ENCODE data around the gene SERP2.

The SERP2 gene

GRCh38 chr13:44385401-44385800 is 11.8 kb downstream of the SERP2 start:
- ChIA-PET POLR2A (interaction anchor here (0.5 kb wide), 1 partner anchor 27 kb away, joined by 4 read pairs; no protein-coding TSS in a partner anchor), CTCF (interaction anchor here (1.1 kb wide), 1 partner anchor 9 kb away, joined by 4 read pairs; no protein-coding TSS in a partner anchor)
- H3K9me3 ChIP-seq (ENCODE audit: control extremely low read depth in 1 of 5, control insufficient read depth in 4 of 5, insufficient read depth in 2 of 5, low read depth in 1 of 5, low read length in 4 of 5) = no peaks in the 10 kb centered on the region
- no CpG with 5 or more reads among the region's 3 CpGs for WGBS (ENCODE audit: insufficient coverage)
- H3K4me3 ChIP-seq (ENCODE audit: control insufficient read depth in 1 of 7, extremely low read depth in 1 of 7, insufficient read depth in 4 of 7, low read depth in 2 of 7, low read length in 6 of 7) = no peak overlapping the region
- peaks cover 0 to 33% (median 23%) of the 10 kb centered on the region in 4 experiments for H3K4me1 ChIP-seq (ENCODE audit: control extremely low read depth in 1 of 4, control insufficient read depth in 4 of 4, insufficient read depth in 4 of 4, low read length in 3 of 4)
- H3K36me3 ChIP-seq (ENCODE audit: control insufficient read depth in 4 of 4, insufficient read depth in 4 of 4, low read length in 3 of 4) = no peaks in the 10 kb centered on the region
- H3K27ac ChIP-seq (ENCODE audit: insufficient read depth in 1 of 2, low read depth in 1 of 2, low read length in 2 of 2, poor library complexity in 1 of 2, severe bottlenecking in 2 of 2) = no peak overlapping the region
- no peak for DNase-seq
- H3K27me3 ChIP-seq (replicated peaks in 2 of 5; ENCODE audit: control insufficient read depth in 4 of 5, insufficient read depth in 5 of 5, low read length in 4 of 5) = no peaks in the 10 kb centered on the region

DNA sequence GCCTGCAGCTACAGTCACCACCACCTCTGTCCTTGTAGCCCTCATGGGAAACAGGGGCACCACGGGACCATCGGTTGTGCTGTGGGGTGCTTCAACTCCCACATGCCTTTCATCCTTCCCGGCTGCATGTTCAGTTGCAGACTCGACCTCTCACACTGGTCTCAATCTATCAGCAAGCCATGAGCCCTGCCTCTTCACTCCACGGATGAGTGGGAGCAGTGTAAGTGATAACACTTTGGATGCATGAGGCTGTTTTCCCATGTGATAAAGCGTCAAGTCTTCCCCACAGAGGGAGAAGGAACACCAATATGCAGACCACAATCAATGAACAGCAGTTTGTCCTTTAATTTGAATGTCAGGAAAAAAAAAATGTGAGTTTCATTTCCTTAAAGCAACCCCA is 12.2 kb downstream of the SERP2 start:
- CTCF ChIA-PET = interaction anchor here (1.1 to 2.5 kb wide), 2 partner anchors 9 to 12 kb away, joined by 4 to 6 read pairs; no protein-coding TSS in a partner anchor
- Histone ChIP-seq H3K27me3 (replicated peaks in 2 of 5; ENCODE audit: control insufficient read depth in 4 of 5, insufficient read depth in 5 of 5, low read length in 4 of 5) (no peaks in the 10 kb centered on the region), H3K9me3 (ENCODE audit: control extremely low read depth in 1 of 5, control insufficient read depth in 4 of 5, insufficient read depth in 2 of 5, low read depth in 1 of 5, low read length in 4 of 5) (no peaks in the 10 kb centered on the region), H3K4me1 (ENCODE audit: control extremely low read depth in 1 of 4, control insufficient read depth in 4 of 4, insufficient read depth in 4 of 4, low read length in 3 of 4) (peaks cover 0 to 33% (median 23%) of the 10 kb centered on the region in 4 experiments), H3K27ac (ENCODE audit: insufficient read depth in 1 of 2, low read depth in 1 of 2, low read length in 2 of 2, poor library complexity in 1 of 2, severe bottlenecking in 2 of 2) (no peak overlapping the region), H3K4me3 (ENCODE audit: control insufficient read depth in 1 of 7, extremely low read depth in 1 of 7, insufficient read depth in 4 of 7, low read depth in 2 of 7, low read length in 6 of 7) (no peak overlapping the region), H3K36me3 (ENCODE audit: control insufficient read depth in 4 of 4, insufficient read depth in 4 of 4, low read length in 3 of 4) (no peaks in the 10 kb centered on the region)
- DNase-seq = no peak
- 71% methylated on average over 1 of the region's 6 CpGs for WGBS (ENCODE audit: insufficient coverage)
- POLR2A ChIA-PET = interaction anchor here (0.5 to 0.7 kb wide), 2 partner anchors 27 to 147 kb away, joined by 3 to 4 read pairs; no protein-coding TSS in a partner anchor

GRCh38 chr13:44386913-44387556 is 13.4 kb downstream of the SERP2 start:
- Histone ChIP-seq H3K27me3 (replicated peaks in 2 of 5; ENCODE audit: control insufficient read depth in 4 of 5, insufficient read depth in 5 of 5, low read length in 4 of 5) (no peaks in the 10 kb centered on the region), H3K4me3 (ENCODE audit: control insufficient read depth in 1 of 7, extremely low read depth in 1 of 7, insufficient read depth in 4 of 7, low read depth in 2 of 7, low read length in 6 of 7) (no peak overlapping the region), H3K36me3 (ENCODE audit: control insufficient read depth in 4 of 4, insufficient read depth in 4 of 4, low read length in 3 of 4) (no peaks in the 10 kb centered on the region), H3K9me3 (ENCODE audit: control extremely low read depth in 1 of 5, control insufficient read depth in 4 of 5, insufficient read depth in 2 of 5, low read depth in 1 of 5, low read length in 4 of 5) (no peaks in the 10 kb centered on the region), H3K4me1 (ENCODE audit: control extremely low read depth in 1 of 4, control insufficient read depth in 4 of 4, insufficient read depth in 4 of 4, low read length in 3 of 4) (peaks cover 0 to 33% (median 23%) of the 10 kb centered on the region in 4 experiments), H3K27ac (ENCODE audit: insufficient read depth in 1 of 2, low read depth in 1 of 2, low read length in 2 of 2, poor library complexity in 1 of 2, severe bottlenecking in 2 of 2) (peak overlapping the region; percentile 3 to 20)
- WGBS (ENCODE audit: insufficient coverage) = 71% methylated on average over 4 of the region's 7 CpGs
- POLR2A ChIA-PET = interaction anchor here (0.8 to 1.0 kb wide), 2 partner anchors 11 to 50 kb away, joined by 3 read pairs; no protein-coding TSS in a partner anchor
- CTCF ChIA-PET = interaction anchor here (1.1 to 2.5 kb wide), 3 partner anchors 11 to 47 kb away, joined by 3 to 6 read pairs (median 3); no protein-coding TSS in a partner anchor
- DNase-seq = peak; percentile 49 to 80 (median 62)

GRCh38 chr13:44388427-44389059 is 14.9 kb downstream of the SERP2 start:
- H3K36me3 ChIP-seq (ENCODE audit: control insufficient read depth in 4 of 4, insufficient read depth in 4 of 4, low read length in 3 of 4) = no peaks in the 10 kb centered on the region
- DNase-seq = no peak
- no peak overlapping the region for H3K27ac ChIP-seq (ENCODE audit: insufficient read depth in 1 of 2, low read depth in 1 of 2, low read length in 2 of 2, poor library complexity in 1 of 2, severe bottlenecking in 2 of 2)

DNA sequence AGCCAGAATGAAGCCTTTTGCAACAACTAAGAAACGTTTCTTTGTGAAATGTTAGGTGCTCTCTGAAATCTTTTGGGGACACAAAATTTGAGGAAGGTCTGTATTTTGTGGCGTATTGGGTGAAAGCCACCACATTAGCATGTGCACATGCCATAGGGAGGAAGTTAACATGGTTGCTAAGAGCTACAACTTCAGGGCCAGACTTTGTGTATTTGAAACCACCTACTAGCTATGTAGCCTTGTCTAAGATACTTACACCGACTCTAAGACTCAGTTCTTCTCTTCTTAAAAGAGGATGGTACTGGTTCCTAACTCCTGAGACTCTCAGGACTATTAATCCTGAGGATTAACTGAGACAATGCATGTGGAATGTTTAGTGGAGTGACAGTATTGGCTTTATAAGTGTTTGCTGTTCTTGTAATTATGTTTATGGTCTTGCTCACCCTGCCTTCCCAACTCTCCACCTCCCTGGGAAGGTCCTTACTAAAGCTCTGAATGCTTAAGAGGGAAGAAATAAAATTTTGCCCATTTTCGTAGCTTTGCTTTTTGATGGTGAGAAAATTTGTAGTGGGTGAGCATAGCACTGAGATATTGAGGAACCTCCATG is 15.5 kb downstream of the SERP2 start:
- peak in 2 of 3 donors; percentile 86 to 91 for DNase-seq
- no peaks in the 10 kb centered on the region for H3K9me3 ChIP-seq (ENCODE audit: control extremely low read depth in 1 of 5, control insufficient read depth in 4 of 5, insufficient read depth in 2 of 5, low read depth in 1 of 5, low read length in 4 of 5)
- CTCF ChIA-PET = interaction anchor here (0.8 to 1.5 kb wide), 7 partner anchors 9 to 114 kb away, joined by 3 to 4 read pairs (median 3); no protein-coding TSS in a partner anchor
- H3K27ac ChIP-seq (ENCODE audit: insufficient read depth in 1 of 2, low read depth in 1 of 2, low read length in 2 of 2, poor library complexity in 1 of 2, severe bottlenecking in 2 of 2) = peak overlapping the region in 1 of 2 experiments; percentile 38
- no peaks in the 10 kb centered on the region for H3K36me3 ChIP-seq (ENCODE audit: control insufficient read depth in 4 of 4, insufficient read depth in 4 of 4, low read length in 3 of 4)
- H3K4me1 ChIP-seq (ENCODE audit: control extremely low read depth in 1 of 4, control insufficient read depth in 4 of 4, insufficient read depth in 4 of 4, low read length in 3 of 4) = peaks cover 0 to 43% (median 29%) of the 10 kb centered on the region in 4 experiments
- H3K27me3 ChIP-seq (replicated peaks in 2 of 5; ENCODE audit: control insufficient read depth in 4 of 5, insufficient read depth in 5 of 5, low read length in 4 of 5) = no peaks in the 10 kb centered on the region
- 22% methylated on average over 1 of the region's 4 CpGs for WGBS (ENCODE audit: insufficient coverage)
- POLR2A ChIA-PET = interaction anchor here (0.8 kb wide), 1 partner anchor 8 kb away, joined by 3 read pairs; no protein-coding TSS in a partner anchor
- no peak overlapping the region for H3K4me3 ChIP-seq (ENCODE audit: control insufficient read depth in 1 of 7, extremely low read depth in 1 of 7, insufficient read depth in 4 of 7, low read depth in 2 of 7, low read length in 6 of 7)

More at GRCh38 chr13:44388427-44389059, 14.9 kb downstream of the SERP2 start:
- H3K4me3 ChIP-seq (ENCODE audit: control insufficient read depth in 1 of 7, extremely low read depth in 1 of 7, insufficient read depth in 4 of 7, low read depth in 2 of 7, low read length in 6 of 7) = no peak overlapping the region
- no peaks in the 10 kb centered on the region for H3K27me3 ChIP-seq (replicated peaks in 2 of 5; ENCODE audit: control insufficient read depth in 4 of 5, insufficient read depth in 5 of 5, low read length in 4 of 5)
- ChIA-PET POLR2A (no interaction called here), CTCF (interaction anchor here (0.8 to 2.5 kb wide), 4 partner anchors 9 to 114 kb away, joined by 3 to 6 read pairs (median 4); no protein-coding TSS in a partner anchor)
- H3K9me3 ChIP-seq (ENCODE audit: control extremely low read depth in 1 of 5, control insufficient read depth in 4 of 5, insufficient read depth in 2 of 5, low read depth in 1 of 5, low read length in 4 of 5) = no peaks in the 10 kb centered on the region
- WGBS (ENCODE audit: insufficient coverage) = 100% methylated on average over 4 of the region's 7 CpGs
- H3K4me1 ChIP-seq (ENCODE audit: control extremely low read depth in 1 of 4, control insufficient read depth in 4 of 4, insufficient read depth in 4 of 4, low read length in 3 of 4) = peaks cover 0 to 39% (median 27%) of the 10 kb centered on the region in 4 experiments

DNA sequence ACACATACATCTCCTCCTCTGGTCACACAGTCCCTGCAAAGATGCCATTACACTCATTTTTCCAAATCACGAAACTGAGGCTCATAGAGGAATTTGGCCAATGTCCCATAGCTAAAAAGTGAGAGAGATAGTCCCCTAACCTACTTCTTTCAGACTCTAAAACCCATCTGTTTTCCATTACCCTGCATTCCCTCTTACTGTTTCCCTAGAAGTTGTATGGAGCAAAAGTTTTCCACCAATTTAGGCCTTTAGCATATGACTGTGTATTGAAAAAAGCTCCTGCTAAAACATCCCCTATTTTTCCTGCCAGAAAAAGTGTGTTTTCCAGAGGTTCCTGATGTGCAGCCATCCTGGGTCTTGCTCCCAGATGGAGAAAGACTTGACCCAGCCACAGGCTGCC is 16.3 kb downstream of the SERP2 start:
- Histone ChIP-seq H3K27ac (ENCODE audit: insufficient read depth in 1 of 2, low read depth in 1 of 2, low read length in 2 of 2, poor library complexity in 1 of 2, severe bottlenecking in 2 of 2) (no peak overlapping the region), H3K4me3 (ENCODE audit: control insufficient read depth in 1 of 7, extremely low read depth in 1 of 7, insufficient read depth in 4 of 7, low read depth in 2 of 7, low read length in 6 of 7) (no peak overlapping the region), H3K9me3 (ENCODE audit: control extremely low read depth in 1 of 5, control insufficient read depth in 4 of 5, insufficient read depth in 2 of 5, low read depth in 1 of 5, low read length in 4 of 5) (no peaks in the 10 kb centered on the region), H3K27me3 (replicated peaks in 2 of 5; ENCODE audit: control insufficient read depth in 4 of 5, insufficient read depth in 5 of 5, low read length in 4 of 5) (no peaks in the 10 kb centered on the region), H3K4me1 (ENCODE audit: control extremely low read depth in 1 of 4, control insufficient read depth in 4 of 4, insufficient read depth in 4 of 4, low read length in 3 of 4) (peaks cover 0 to 49% (median 35%) of the 10 kb centered on the region in 4 experiments), H3K36me3 (ENCODE audit: control insufficient read depth in 4 of 4, insufficient read depth in 4 of 4, low read length in 3 of 4) (no peaks in the 10 kb centered on the region)
- WGBS (ENCODE audit: insufficient coverage) = 83% methylated on average over 1 of the region's 1 CpG
- DNase-seq = no peak
- POLR2A ChIA-PET = interaction anchor here (0.6 to 0.8 kb wide), 2 partner anchors 8 to 71 kb away, joined by 3 to 4 read pairs; no protein-coding TSS in a partner anchor
- CTCF ChIA-PET = interaction anchor here (1.0 to 1.5 kb wide), 5 partner anchors 8 to 54 kb away, joined by 3 to 4 read pairs (median 3); no protein-coding TSS in a partner anchor

All from common myeloid progenitor, CD34-positive (primary cell).